Panc1 (cell line): ENCODE results near the gene BASP1.

Experiments used
- CTCF ChIP-seq: fragments of 450-650 bp; IDR thresholded peaks from 2 replicates; pipeline ENCODE4 v1.5.1; 2017; ENCODE audit warnings: mild to moderate bottlenecking
- POLR2AphosphoS5 ChIP-seq: IDR thresholded peaks from 2 replicates; pipeline ENCODE4 v1.6.1; 2012; ENCODE audit warnings: mild to moderate bottlenecking, low read depth, low read length, moderate library complexity

GRCh38 chr5:17278931-17279330, 61.5 kb downstream of the BASP1 start:
- TF ChIP-seq POLR2AphosphoS5 (0 out of 2 replicates have a peak, but pooled peaks have one; percentile 56), CTCF (no peak)
